ENCODE data around the gene PLA2G4E. TPM values are rescaled to one million over a fixed set of nuclear protein-coding genes. Genes with fewer than 3 reads are reported as not detected.

PLA2G4E gene
- total RNA-seq, 1 experiment from 2014 or later, result not detected

GRCh38 chr15:41948490-41948889 is 72.4 kb downstream of the PLA2G4E start:
- TF ChIP-seq SIN3A (IDR thresholded peaks at IDR 0.05; ENCODE audit: borderline replicate concordance, insufficient read depth, low read depth, low read length) (no peak), CTCF (IDR thresholded peaks at IDR 0.05) (no peak)
- TF ChIP-seq, protein P1, sequence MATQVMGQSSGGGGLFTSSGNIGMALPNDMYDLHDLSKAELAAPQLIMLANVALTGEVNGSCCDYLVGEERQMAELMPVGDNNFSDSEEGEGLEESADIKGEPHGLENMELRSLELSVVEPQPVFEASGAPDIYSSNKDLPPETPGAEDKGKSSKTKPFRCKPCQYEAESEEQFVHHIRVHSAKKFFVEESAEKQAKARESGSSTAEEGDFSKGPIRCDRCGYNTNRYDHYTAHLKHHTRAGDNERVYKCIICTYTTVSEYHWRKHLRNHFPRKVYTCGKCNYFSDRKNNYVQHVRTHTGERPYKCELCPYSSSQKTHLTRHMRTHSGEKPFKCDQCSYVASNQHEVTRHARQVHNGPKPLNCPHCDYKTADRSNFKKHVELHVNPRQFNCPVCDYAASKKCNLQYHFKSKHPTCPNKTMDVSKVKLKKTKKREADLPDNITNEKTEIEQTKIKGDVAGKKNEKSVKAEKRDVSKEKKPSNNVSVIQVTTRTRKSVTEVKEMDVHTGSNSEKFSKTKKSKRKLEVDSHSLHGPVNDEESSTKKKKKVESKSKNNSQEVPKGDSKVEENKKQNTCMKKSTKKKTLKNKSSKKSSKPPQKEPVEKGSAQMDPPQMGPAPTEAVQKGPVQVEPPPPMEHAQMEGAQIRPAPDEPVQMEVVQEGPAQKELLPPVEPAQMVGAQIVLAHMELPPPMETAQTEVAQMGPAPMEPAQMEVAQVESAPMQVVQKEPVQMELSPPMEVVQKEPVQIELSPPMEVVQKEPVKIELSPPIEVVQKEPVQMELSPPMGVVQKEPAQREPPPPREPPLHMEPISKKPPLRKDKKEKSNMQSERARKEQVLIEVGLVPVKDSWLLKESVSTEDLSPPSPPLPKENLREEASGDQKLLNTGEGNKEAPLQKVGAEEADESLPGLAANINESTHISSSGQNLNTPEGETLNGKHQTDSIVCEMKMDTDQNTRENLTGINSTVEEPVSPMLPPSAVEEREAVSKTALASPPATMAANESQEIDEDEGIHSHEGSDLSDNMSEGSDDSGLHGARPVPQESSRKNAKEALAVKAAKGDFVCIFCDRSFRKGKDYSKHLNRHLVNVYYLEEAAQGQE (IDR thresholded peaks at IDR 0.05; ENCODE audit: insufficient read depth in 1 of 2, low read depth in 2 of 2, low read length in 1 of 2), result no peak
- CTCF ChIA-PET, result interaction anchor here (0.6 kb wide), 1 partner anchor 167 kb away, joined by 7 read pairs; no protein-coding TSS in a partner anchor
- BruUV-seq (replicated peaks), result no TSS peak
- POLR2A ChIA-PET, result interaction anchor here (0.6 kb wide), 1 partner anchor 141 kb away, joined by 3 read pairs; no protein-coding TSS in a partner anchor
- in situ Hi-C loops (cut with HindIII; ENCODE audit: low pct_unique_long_range_greater_than_20kb, low sequenced_read_pairs) (no loop called here), intact Hi-C loops (cut with micrococcal nuclease; ENCODE audit: unreplicated experiment) (no loop called here)
- Histone ChIP-seq H3K4me3 (ENCODE audit: low read depth in 2 of 2, low read length in 2 of 2) (no peak overlapping the region), H3K4me1 (ENCODE audit: control insufficient read depth, insufficient read depth, low read length) (peaks cover 52% of the 10 kb centered on the region), H3K36me3 (ENCODE audit: control insufficient read depth, insufficient read depth, low read length) (no peaks in the 10 kb centered on the region), H3K27me3 (ENCODE audit: control insufficient read depth, insufficient read depth, low read length) (no peaks in the 10 kb centered on the region), H3K9me3 (ENCODE audit: control insufficient read depth, insufficient read depth, low read depth, low read length) (no peaks in the 10 kb centered on the region), H3K27ac (ENCODE audit: low read length) (no peak overlapping the region)
- ATAC-seq (no peak), DNase-seq (ENCODE audit: low read depth, low spot score) (no peak)

- Histone ChIP-seq H3K27me3 (ENCODE audit: control insufficient read depth, insufficient read depth, low read length) (no peaks in the 10 kb centered on the region), H3K9me3 (ENCODE audit: control insufficient read depth, insufficient read depth, low read depth, low read length) (no peaks in the 10 kb centered on the region), H3K4me1 (ENCODE audit: control insufficient read depth, insufficient read depth, low read length) (peaks cover 61% of the 10 kb centered on the region), H3K4me3 (ENCODE audit: low read depth in 2 of 2, low read length in 2 of 2) (no peak overlapping the region), H3K36me3 (ENCODE audit: control insufficient read depth, insufficient read depth, low read length) (no peaks in the 10 kb centered on the region), H3K27ac (ENCODE audit: low read length) (peak overlapping the region; percentile 87)
- ChIA-PET CTCF (no interaction called here), POLR2A (no interaction called here)
- DNase-seq (ENCODE audit: low read depth, low spot score) (no peak), ATAC-seq (no peak)
- no TSS peak for BruUV-seq (replicated peaks)
- TF ChIP-seq POLR2AphosphoS5 (IDR thresholded peaks at IDR 0.05; ENCODE audit: low read depth, low read length), result no peak
- TF ChIP-seq, protein P1 (IDR thresholded peaks at IDR 0.05; ENCODE audit: insufficient read depth in 1 of 2, low read depth in 2 of 2, low read length in 1 of 2), result no peak
- no peak for TF ChIP-seq SIN3A (IDR thresholded peaks at IDR 0.05; ENCODE audit: borderline replicate concordance, insufficient read depth, low read depth, low read length)
- TF ChIP-seq TCF7L2 (IDR thresholded peaks at IDR 0.05; ENCODE audit: low read depth, low read length), result no peak
- TF ChIP-seq CTCF (IDR thresholded peaks at IDR 0.05), result no peak
- intact Hi-C loops (cut with micrococcal nuclease; ENCODE audit: unreplicated experiment) (no loop called here), in situ Hi-C loops (cut with HindIII; ENCODE audit: low pct_unique_long_range_greater_than_20kb, low sequenced_read_pairs) (no loop called here)
Observed at GRCh38 chr15:41946970-41947369, 73.9 kb downstream of the PLA2G4E start.
